Hippocampal formation (tissue), 2 donors: ENCODE data around the gene MTG2.

ENCODE experiments used
- DNase-seq, 2 donors: peaks; one replicate each; lab custom pipeline; 2025; lab: John Stamatoyannopoulos, UW

The MTG2 gene

DNA sequence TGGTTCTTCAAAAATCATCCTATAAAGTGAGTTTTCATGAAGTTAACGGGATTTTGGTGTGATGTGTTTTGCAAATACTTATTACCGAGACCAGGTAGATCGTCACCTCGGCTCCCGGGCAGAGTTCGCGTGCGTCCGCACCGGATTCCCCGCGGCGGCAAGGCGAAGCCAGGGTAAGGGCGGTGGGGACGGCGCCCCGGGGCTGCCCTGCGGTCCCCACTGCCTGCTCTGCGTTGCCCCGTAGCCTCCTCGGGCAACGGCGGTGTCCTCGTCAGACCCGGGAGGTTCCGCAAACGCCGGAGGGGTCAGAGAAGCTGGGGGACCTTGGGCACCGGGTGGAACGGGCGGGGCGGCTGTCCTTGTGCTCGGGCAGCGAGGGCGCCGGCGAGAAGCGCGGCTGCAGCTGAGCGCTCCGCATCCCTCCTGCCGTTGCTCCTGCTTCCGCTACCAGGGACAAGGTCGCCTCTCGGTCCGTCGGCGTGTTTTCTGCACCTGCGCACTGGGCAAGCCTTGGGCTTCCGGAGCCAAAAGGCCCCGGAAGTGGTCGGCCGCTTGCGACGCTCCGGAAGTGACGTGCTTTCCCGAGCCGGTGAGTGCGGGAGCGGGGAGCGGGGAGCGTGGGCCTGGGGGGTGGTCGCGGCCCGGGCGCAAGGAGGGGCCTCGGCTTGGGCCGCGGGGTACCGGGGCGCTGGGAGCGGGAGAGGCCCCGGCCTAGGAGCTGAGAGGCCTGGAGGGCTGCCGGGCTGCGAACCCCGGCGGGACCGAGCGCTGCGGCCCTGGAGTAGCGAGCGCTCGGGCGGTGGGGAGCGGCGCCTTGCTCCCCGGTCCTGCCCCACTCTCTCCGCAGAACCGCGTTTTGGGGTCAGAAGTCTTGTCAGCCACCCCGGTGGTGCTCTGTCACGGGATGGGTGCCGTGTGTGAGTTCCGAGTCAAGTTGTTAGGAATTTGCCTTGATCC is at the start of gene MTG2:
Gene MTG2 (plus strand): TSS at position 560 of the 957 bp plus-strand sequence. CDS start 10,393 bp downstream, outside the sequence.
- DNase-seq, result peak; percentile 91 to 94

DNA sequence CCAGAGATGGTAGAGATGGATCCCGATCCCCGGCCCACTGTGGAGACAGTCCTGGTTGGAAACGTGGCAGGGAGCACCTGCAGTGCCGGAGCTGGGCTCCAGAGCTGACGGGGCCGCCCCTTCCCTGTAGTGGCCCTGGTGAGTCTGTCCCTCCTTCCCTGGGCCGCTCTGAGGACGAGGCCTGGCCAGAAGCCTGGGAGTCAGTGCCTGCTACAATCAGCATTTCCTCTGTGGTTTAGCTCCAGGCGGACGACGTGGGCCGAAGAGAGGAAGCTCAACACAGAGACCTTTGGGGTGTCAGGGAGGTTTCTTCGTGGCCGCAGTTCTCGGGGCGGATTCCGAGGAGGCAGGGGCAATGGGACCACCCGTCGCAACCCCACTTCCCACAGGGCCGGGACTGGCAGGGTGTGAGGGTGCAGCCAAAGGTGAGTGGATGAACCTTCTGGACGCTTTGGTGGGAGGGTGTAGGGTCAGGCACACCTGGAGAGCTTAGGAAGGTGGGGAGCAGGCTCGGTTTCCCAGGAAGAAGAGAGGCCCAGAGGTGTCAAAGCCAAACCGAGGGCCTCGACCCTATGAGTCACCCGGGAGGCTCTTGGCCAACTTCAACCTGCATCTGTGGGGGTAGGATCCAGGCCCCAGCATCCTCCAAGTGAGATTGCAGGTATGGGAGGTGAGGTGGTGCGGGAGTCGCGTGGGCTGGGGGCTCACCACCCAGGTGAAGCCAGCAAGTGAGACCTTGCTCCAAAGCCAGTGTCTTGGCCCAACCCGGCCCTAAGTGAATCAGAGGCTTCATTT is 49.6 kb upstream of the MTG2 start:
- DNase-seq, result peak in 1 of 2 donors; percentile 14

DNA sequence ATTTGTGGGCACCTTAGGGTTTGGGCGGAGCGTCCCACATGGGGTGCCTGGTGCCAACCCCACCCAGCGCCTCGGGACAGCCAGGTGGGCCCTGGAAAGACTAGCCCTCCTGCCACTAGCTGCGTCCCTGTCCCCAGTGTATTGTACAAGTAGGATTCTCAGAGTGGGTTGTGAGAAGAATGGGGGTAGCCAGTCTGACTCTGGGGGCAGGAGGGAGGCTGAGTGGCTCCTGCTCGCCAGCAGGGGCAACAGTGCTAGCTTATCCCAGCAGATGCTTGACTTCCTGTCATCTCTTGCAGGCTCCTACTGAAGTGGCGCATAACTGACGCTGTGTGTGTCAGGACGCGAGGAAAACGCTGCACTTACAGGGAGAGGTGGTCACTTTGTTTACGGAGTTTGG is 49.0 kb upstream of the MTG2 start:
- DNase-seq, result no peak

GRCh38 chr20:62134735-62135231 is 48.0 kb upstream of the MTG2 start:
- no peak for DNase-seq

DNA sequence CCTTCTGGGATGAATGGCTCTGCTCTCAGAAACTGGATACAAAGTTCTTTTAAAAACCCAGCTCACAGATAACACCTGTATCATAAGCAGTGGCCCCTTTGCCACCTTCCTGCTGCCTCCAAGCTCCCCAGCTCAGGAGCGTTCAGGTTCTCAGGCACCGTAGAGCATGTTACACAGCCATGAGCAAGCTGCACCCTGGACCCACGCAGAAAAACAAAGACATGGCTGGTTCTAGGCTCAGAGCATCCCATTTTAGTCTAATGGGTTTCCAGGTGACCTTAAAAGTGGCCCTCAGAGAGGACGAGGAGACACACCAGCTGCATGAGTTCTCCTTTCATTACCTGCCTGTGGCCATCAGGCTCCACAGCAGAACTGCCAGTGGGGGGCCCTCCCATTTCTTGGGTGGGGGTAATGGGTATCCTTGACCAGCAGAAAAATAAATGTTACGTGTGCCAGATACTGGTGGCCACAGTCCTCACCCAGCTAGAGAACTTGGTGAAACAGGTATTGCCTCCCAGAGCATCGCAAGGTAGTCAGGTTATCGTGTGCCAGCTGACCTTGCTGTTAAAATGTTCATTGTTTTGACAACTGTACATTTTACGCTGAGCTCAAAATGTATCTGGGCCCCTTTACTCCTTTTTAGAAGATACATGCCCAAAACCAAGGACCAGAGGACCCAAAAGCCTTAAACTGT is 47.1 kb upstream of the MTG2 start:
- no peak for DNase-seq

- peak in 1 of 2 donors; percentile 27 for DNase-seq
Observed at GRCh38 chr20:62136283-62137091, 46.3 kb upstream of the MTG2 start.

GRCh38 chr20:62137092-62137384 is 45.8 kb upstream of the MTG2 start:
- DNase-seq, result no peak

DNA sequence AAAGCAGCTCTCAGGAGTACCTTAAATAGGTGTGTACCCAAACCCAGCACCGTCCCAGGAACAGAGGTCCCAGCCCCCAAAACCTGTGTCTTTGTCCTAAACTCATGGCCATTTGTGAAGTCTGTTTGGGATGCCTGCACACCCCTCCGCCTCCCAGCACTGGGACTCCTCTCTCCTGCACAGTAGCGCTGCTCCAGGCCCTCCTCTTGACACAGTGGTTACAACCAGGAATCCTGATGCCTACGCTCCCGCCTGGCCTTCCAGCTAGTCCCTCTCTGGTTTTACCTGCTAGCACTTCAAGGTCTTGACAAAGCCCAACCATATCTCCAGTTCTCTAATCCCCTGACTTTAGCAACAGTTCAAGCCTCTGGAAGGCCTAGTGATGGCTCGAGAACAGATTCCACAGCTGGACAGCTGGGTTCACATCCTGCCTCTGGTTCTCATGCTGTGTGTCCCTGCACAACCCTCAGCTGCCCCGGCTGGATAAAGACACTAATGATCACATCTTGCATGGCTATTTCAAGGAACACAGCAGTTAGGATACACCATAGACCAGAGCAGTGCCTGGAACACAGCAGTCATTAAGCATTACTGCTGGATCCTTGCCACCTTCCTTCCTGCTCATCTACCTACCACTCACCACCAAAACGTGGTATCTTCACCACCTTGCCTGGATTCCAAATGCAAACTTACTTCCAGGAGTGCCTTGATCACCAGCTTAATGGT is 45.2 kb upstream of the MTG2 start:
- no peak for DNase-seq

DNA sequence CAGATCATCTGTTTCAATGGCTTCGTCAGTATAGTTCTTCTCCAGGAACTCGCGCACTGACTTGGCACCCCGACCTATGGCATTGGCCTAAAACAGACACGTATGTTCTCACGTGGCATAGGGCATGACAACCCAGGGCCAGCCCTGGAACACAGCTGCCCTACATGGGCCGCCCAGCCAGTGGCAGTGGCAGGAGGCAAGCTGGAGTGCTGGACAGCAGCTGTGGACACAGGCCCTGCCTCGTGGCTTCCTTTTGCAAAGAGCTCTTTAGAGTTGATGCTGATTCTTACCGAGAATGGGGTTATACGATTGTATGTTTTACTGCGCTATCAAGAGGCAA is 44.7 kb upstream of the MTG2 start:
- no peak for DNase-seq

GRCh38 chr20:62138912-62139311 is 43.9 kb upstream of the MTG2 start:
- no peak for DNase-seq

DNA sequence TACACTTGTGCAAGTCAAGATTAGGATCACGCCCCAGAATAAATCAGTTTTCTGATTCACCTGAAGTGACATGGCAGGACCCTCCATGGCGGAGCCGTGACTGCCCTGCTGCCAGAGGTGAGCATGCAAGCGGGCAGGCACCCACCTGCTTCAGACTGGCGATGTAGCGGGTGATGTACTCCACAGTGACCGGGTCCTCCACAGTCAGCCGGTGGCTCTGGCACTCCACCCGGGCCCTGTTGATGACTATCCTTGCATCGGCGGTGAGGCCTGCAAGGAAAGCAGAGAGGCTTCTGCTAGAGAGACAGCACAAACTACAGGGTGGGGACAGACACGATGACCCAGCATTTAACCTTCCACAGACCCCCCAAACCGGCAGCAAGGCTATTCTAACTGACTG is 43.2 kb upstream of the MTG2 start:
- DNase-seq, result no peak

- no peak for DNase-seq
Observed at GRCh38 chr20:62141043-62141396, 41.8 kb upstream of the MTG2 start.

GRCh38 chr20:62141397-62142251 is 41.2 kb upstream of the MTG2 start:
- no peak for DNase-seq

GRCh38 chr20:62142252-62143080 is 40.4 kb upstream of the MTG2 start:
- no peak for DNase-seq

GRCh38 chr20:62143081-62143956 is 39.5 kb upstream of the MTG2 start, which contains the start of the genes PSMA7 and SS18L1:
Gene PSMA7 (minus strand): TSS chr20:62143394. CDS start chr20:62143303, 91 bp downstream.
Gene SS18L1 (plus strand): TSS chr20:62143769. CDS start chr20:62143821, 52 bp downstream.
- peak; percentile 80 to 89 for DNase-seq

- DNase-seq, result peak in 1 of 2 donors; percentile 18
Observed at GRCh38 chr20:62143957-62144825, 38.6 kb upstream of the MTG2 start.

GRCh38 chr20:62145688-62146018 is 37.2 kb upstream of the MTG2 start:
- DNase-seq, result no peak
